Activated CD4-positive, alpha-beta T cell treated with anti-CD3 and anti-CD28 coated beads for 36 hours (primary cell): ENCODE measurements around the gene SDK1. TPM values are rescaled to one million over a fixed set of nuclear protein-coding genes. Genes with fewer than 3 reads are reported as not detected.

Source experiments
- ATAC-seq: fragments of 200-7000 bp; cut with Tn5 transposase; one replicate; pipeline ENCODE4 v1.10.0; 2021; ENCODE audit warnings: mild to moderate bottlenecking, moderate library complexity
- CTCF ChIA-PET: fragments of 350-600 bp; sonication (Branson Sonifier 250); formaldehyde crosslinking; loops from one replicate; lab custom pipeline; 2021; ENCODE audit warnings: antibody characterized with exemption; lab: Charles Lee
- POLR2A ChIA-PET: fragments of 350-600 bp; sonication (Branson Sonifier 250); formaldehyde crosslinking; loops from one replicate; lab custom pipeline; 2021; ENCODE audit warnings: antibody characterized with exemption, inconsistent platforms; lab: Charles Lee
- DNase-seq: peaks from one replicate; pipeline ENCODE4 v3.0.0-alpha.2; 2020
- H3K27ac Mint-ChIP-seq: one replicate; pipeline ENCODE4 v1.8.0; 2021; ENCODE audit warnings: mixed read lengths
- H3K27me3 Mint-ChIP-seq: one replicate; pipeline ENCODE4 v1.8.0; 2021; ENCODE audit warnings: mixed read lengths
- H3K36me3 Mint-ChIP-seq: one replicate; pipeline ENCODE4 v1.8.0; 2021; ENCODE audit warnings: low read depth, mixed read lengths
- H3K4me1 Mint-ChIP-seq: one replicate; pipeline ENCODE4 v1.8.0; 2021; ENCODE audit warnings: mixed read lengths
- H3K4me3 Mint-ChIP-seq: one replicate; pipeline ENCODE4 v1.8.0; 2021; ENCODE audit warnings: mild to moderate bottlenecking, moderate library complexity, mixed read lengths
- H3K9me3 Mint-ChIP-seq: one replicate; pipeline ENCODE4 v1.8.0; 2021; ENCODE audit warnings: low read depth, mixed read lengths
- intact Hi-C, 2 experiments: fragments of 100-400 bp; cut with DNase I in 1 of 2; cut with micrococcal nuclease in 1 of 2; formaldehyde crosslinking; loops; one replicate each; pipeline versions ENCODE4 v1.14.2 to v1.15.1; 2022 to 2024; cut with DNase I, micrococcal nuclease
- total RNA-seq, 2 experiments: library from RNA; stranded (reverse); gene quantifications; one replicate each; pipeline ENCODE4 v1.2.3, GENCODE V29; 2021

Gene SDK1
- total RNA-seq, 2 experiments from 2014 or later, result 1.1 to 1.9 TPM

DNA sequence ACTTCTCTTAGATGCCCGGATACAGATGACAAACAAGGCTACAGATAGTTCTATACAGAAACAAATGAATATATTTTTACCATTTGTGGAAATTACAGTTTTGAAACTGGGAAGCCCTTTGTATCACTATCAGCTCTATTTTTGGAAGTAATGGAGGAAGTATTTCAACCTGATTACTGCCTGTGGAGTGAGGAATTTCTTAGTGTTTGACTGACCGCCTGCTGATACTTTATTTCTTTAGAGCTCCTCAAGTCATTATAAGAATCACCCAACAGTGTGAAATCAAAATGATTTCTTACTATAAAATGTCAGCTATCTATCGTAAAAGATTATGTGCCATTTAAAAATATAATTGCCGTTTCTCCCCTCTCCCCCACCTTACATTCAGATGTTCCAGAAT lies 290.9 kb downstream of the SDK1 start:
- Mint-ChIP-seq H3K4me3 (no peak overlapping the region), H3K4me1 (peaks cover 2% of the 10 kb centered on the region), H3K36me3 (no peaks in the 10 kb centered on the region), H3K27me3 (no peaks in the 10 kb centered on the region), H3K9me3 (no peaks in the 10 kb centered on the region), H3K27ac (no peak overlapping the region)
- CTCF ChIA-PET, result interaction anchor here (0.7 to 0.8 kb wide), 2 partner anchors 18 to 882 kb away, joined by 3 to 4 read pairs; no protein-coding TSS in a partner anchor
- intact Hi-C loops, result no loop called here
- POLR2A ChIA-PET, result no interaction called here
- DNase-seq (no peak), ATAC-seq (no peak)

- H3K27me3 Mint-ChIP-seq, result no peaks in the 10 kb centered on the region
- no peaks in the 10 kb centered on the region for H3K9me3 Mint-ChIP-seq
- ChIA-PET POLR2A (no interaction called here), CTCF (interaction anchor here (0.5 to 0.7 kb wide), 2 partner anchors 435 to 883 kb away, joined by 3 read pairs; no protein-coding TSS in a partner anchor)
- DNase-seq (no peak), ATAC-seq (no peak)
- H3K4me3 Mint-ChIP-seq, result no peak overlapping the region
- no peaks in the 10 kb centered on the region for H3K36me3 Mint-ChIP-seq
- H3K27ac Mint-ChIP-seq, result no peak overlapping the region
- intact Hi-C loops, result no loop called here
- peaks cover 2% of the 10 kb centered on the region for H3K4me1 Mint-ChIP-seq
Measured at GRCh38 chr7:3592401-3593134, 291.5 kb downstream of the SDK1 start.

- H3K4me1 Mint-ChIP-seq, result no peaks in the 10 kb centered on the region
- H3K36me3 Mint-ChIP-seq, result no peaks in the 10 kb centered on the region
- intact Hi-C loops, result no loop called here
Measured at GRCh38 chr7:3594901-3595300, 293.8 kb downstream of the SDK1 start.

DNA sequence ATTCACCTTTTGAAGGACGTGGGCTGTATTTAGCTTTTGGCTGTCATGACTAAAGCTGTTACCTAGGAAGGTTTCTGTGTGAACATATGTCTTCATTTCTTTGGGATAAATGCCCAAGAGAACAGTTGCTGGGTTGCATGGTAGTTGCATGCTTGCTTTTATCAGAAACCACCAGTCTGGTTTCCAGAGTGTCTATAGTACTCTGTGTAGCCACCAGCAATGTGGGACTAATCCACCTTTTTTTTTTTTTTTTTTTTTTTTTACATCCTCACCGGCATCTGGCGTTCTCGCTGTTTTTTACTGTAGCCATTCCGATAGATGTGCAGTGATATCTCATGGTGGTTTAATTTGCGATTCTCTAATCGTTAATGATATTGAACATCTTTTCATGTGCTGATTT lies 297.8 kb downstream of the SDK1 start:
- ChIA-PET CTCF (interaction anchor here (0.7 kb wide), 1 partner anchor 63 kb away, joined by 3 read pairs; no protein-coding TSS in a partner anchor), POLR2A (no interaction called here)
- Mint-ChIP-seq H3K27me3 (no peaks in the 10 kb centered on the region), H3K4me1 (no peaks in the 10 kb centered on the region), H3K9me3 (no peaks in the 10 kb centered on the region), H3K27ac (no peak overlapping the region), H3K36me3 (no peaks in the 10 kb centered on the region), H3K4me3 (no peak overlapping the region)
- ATAC-seq (no peak), DNase-seq (no peak)
- intact Hi-C loops, result no loop called here

More at GRCh38 chr7:3594901-3595300, 293.8 kb downstream of the SDK1 start:
- H3K27me3 Mint-ChIP-seq, result no peaks in the 10 kb centered on the region
- H3K4me3 Mint-ChIP-seq, result no peak overlapping the region
- no peak for DNase-seq
- no peak for ATAC-seq
- ChIA-PET POLR2A (no interaction called here), CTCF (no interaction called here)
- no peak overlapping the region for H3K27ac Mint-ChIP-seq
- no peaks in the 10 kb centered on the region for H3K9me3 Mint-ChIP-seq

DNA sequence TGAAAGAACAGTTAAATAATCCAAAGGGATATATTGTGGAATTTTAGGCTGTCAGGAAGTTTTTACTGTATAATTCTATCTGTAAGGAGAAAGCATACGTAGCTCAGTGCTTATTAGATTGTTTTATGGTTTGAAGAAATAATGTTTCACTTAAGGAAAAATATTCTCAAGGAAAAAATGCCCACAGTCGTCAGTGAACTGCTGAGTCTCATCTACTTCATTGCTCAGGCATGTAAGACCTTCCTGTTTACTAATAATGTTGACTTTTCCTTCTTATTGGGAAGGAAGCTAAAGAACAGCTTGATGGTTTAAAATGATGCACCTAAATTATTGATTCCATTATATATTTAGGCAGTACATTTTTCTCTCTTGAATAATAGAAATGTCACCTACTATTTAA lies 304.2 kb downstream of the SDK1 start:
- POLR2A ChIA-PET, result no interaction called here
- ATAC-seq (no peak), DNase-seq (no peak)
- intact Hi-C loops, result no loop called here
- CTCF ChIA-PET, result interaction anchor here (0.7 kb wide), 1 partner anchor 12 kb away, joined by 4 read pairs; no protein-coding TSS in a partner anchor
- Mint-ChIP-seq H3K4me1 (no peaks in the 10 kb centered on the region), H3K27me3 (no peaks in the 10 kb centered on the region), H3K36me3 (no peaks in the 10 kb centered on the region), H3K27ac (no peak overlapping the region), H3K4me3 (no peak overlapping the region), H3K9me3 (peaks cover 6% of the 10 kb centered on the region)

GRCh38 chr7:3606436-3606835 lies 305.4 kb downstream of the SDK1 start:
- intact Hi-C loops, result no loop called here
- Mint-ChIP-seq H3K4me1 (no peaks in the 10 kb centered on the region), H3K9me3 (peaks cover 6% of the 10 kb centered on the region), H3K36me3 (no peaks in the 10 kb centered on the region), H3K27me3 (no peaks in the 10 kb centered on the region), H3K27ac (no peak overlapping the region), H3K4me3 (no peak overlapping the region)
- CTCF ChIA-PET, result no interaction called here
- ATAC-seq (no peak), DNase-seq (no peak)
- POLR2A ChIA-PET, result no interaction called here

DNA sequence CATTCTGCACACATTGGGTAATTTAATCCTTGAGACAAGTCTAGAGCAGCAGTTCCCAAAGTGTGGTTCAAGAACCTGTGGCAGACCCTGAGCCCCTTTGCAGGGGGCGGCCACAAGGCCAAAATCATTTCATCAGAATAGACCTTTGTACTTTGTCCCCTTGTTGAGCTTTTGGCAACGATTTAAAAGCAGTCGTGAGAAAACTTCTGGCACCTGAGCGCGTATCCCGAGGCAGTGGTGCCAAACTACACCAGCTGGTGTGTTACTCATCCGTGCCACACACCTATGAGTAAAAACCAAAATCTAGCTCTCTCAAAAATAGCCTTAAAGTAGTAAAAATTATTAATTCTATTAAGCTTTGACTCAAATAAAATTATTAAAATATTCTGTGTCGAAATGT lies 306.8 kb downstream of the SDK1 start:
- CTCF ChIA-PET, result interaction anchor here (0.6 kb wide), 1 partner anchor 10 kb away, joined by 3 read pairs; no protein-coding TSS in a partner anchor

DNA sequence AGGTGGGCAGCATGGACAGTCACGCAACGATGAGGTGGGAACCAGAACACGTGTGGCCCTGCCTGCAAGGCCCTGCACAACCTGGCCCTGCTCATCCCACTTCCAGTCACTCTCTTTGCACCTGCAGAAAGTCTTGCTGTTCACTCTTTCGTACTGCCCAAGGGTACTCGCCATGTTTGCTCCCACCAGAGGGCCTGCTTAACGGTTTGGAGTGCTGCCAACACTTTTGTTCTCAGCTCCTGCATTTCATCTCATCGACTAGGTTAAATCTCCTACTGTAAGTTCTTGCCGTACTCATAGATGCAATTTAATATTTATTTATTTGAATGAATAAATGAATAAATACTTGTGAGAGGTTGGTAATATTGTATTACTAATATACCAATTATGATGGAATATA lies 315.3 kb downstream of the SDK1 start:
- no peaks in the 10 kb centered on the region for H3K4me1 Mint-ChIP-seq
- intact Hi-C loops, result no loop called here
- H3K27me3 Mint-ChIP-seq, result peaks cover 3% of the 10 kb centered on the region
- ChIA-PET POLR2A (no interaction called here), CTCF (no interaction called here)
- no peak overlapping the region for H3K27ac Mint-ChIP-seq
- no peak overlapping the region for H3K4me3 Mint-ChIP-seq
- ATAC-seq (no peak), DNase-seq (no peak)
- H3K36me3 Mint-ChIP-seq, result no peaks in the 10 kb centered on the region
- H3K9me3 Mint-ChIP-seq, result peaks cover 4% of the 10 kb centered on the region

More for the DNA sequence above, 306.8 kb downstream of the SDK1 start:
- H3K4me3 Mint-ChIP-seq, result no peak overlapping the region
- H3K9me3 Mint-ChIP-seq, result peaks cover 6% of the 10 kb centered on the region
- POLR2A ChIA-PET, result no interaction called here
- no peaks in the 10 kb centered on the region for H3K27me3 Mint-ChIP-seq
- H3K4me1 Mint-ChIP-seq, result no peaks in the 10 kb centered on the region
- no peak for DNase-seq
- no peaks in the 10 kb centered on the region for H3K36me3 Mint-ChIP-seq
- H3K27ac Mint-ChIP-seq, result no peak overlapping the region
- intact Hi-C loops, result no loop called here
- ATAC-seq, result no peak

GRCh38 chr7:3630081-3630480 lies 329.0 kb downstream of the SDK1 start:
- intact Hi-C loops, result no loop called here
- Mint-ChIP-seq H3K27ac (no peak overlapping the region), H3K4me3 (no peak overlapping the region), H3K9me3 (peaks cover 12% of the 10 kb centered on the region), H3K27me3 (no peaks in the 10 kb centered on the region), H3K4me1 (no peaks in the 10 kb centered on the region), H3K36me3 (no peaks in the 10 kb centered on the region)
- ATAC-seq (no peak), DNase-seq (no peak)
- ChIA-PET CTCF (interaction anchor here (0.8 to 0.9 kb wide), 2 partner anchors 17 to 467 kb away, joined by 3 read pairs; no protein-coding TSS in a partner anchor), POLR2A (no interaction called here)

- CTCF ChIA-PET, result no interaction called here
Measured at GRCh38 chr7:3634396-3634795, 333.3 kb downstream of the SDK1 start.

DNA sequence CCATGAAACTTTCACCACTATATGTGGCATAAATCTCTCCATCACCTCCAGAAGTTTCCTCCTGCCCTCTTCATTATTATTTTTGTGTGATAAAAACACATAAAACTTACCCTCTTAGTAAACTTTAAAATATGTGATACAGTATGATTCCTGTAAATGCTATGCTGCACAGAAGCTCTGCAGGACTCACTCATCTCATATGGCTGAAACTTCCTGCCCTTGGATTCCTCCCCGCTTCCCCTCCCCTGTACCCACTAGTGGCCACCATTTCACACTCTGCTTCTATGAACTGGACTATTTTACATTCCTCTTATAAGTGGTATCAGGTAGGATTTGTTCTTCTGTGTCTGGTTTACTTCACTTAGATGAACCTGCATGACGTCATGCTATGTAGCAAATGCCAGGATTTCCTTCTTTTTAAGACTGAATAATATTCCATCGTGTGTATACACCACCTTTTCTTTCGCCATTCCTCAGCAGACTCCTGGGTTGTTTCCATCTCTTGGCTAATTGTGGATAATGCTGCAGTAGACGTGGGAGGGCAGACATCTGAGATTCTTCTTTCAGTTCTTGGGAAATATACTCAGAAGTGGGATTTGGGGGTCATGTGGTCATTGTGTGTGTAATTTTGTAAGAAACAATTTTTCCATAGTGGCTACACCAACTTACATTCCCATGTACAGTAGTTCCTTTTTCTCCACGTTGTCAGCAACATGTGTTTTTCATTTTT lies 335.2 kb downstream of the SDK1 start:
- Mint-ChIP-seq H3K4me1 (no peaks in the 10 kb centered on the region), H3K36me3 (no peaks in the 10 kb centered on the region), H3K27ac (no peak overlapping the region), H3K27me3 (no peaks in the 10 kb centered on the region), H3K9me3 (no peaks in the 10 kb centered on the region), H3K4me3 (no peak overlapping the region)
- intact Hi-C loops, result no loop called here
- DNase-seq, result no peak
- ChIA-PET CTCF (no interaction called here), POLR2A (no interaction called here)
- no peak for ATAC-seq

More at GRCh38 chr7:3634396-3634795, 333.3 kb downstream of the SDK1 start:
- Mint-ChIP-seq H3K4me1 (no peaks in the 10 kb centered on the region), H3K4me3 (no peak overlapping the region), H3K27me3 (no peaks in the 10 kb centered on the region), H3K27ac (no peak overlapping the region), H3K36me3 (no peaks in the 10 kb centered on the region), H3K9me3 (peaks cover 10% of the 10 kb centered on the region)
- intact Hi-C loops, result no loop called here
- POLR2A ChIA-PET, result no interaction called here
- no peak for DNase-seq
- no peak for ATAC-seq
